IPS-NIHi11 (cell line): ENCODE measurements around the gene ZNF329.
A peak's percentile ranks its signal among the peaks of the same experiment; 100 is the strongest.

ENCODE experiments used
- DNase-seq: peaks from one replicate; pipeline ENCODE4 v3.0.0; 2012; ENCODE audit warnings: mixed read lengths, low spot score

ZNF329 gene

DNA sequence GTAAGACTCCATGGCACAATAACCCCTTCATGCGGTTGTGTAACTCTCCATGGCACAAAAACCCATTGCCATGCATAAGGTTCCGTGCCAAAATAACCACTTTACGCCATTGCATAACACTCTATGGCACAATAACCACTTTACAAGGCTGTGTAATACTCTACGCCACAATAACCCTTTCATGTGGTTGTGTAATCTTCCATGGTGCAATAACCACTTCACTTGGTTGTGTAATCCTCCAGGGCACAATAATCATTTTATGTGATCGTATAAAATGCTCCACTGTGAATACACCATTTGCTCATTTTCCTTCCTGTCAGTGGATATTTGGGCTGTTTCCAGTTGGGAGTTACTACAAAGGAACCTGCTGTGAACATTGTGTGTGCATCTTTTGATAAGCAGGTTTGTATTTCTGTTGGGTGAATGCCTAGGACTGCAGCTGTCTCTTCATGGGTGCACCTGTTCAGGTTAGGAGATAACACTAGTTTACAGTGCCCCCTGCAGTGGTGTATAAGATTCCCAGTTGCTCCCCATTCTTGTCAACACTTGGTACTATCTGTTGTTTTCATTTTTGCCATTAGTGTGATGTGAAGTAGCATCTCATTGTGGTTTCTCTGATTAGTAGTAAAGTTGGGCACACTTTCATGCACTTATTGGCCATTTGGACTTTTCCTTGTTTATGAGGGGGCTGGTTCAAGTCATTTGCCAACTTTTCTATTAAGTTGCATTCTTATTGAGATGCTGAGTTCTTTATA is 31.4 kb downstream of the ZNF329 start:
- no peak for DNase-seq

DNA sequence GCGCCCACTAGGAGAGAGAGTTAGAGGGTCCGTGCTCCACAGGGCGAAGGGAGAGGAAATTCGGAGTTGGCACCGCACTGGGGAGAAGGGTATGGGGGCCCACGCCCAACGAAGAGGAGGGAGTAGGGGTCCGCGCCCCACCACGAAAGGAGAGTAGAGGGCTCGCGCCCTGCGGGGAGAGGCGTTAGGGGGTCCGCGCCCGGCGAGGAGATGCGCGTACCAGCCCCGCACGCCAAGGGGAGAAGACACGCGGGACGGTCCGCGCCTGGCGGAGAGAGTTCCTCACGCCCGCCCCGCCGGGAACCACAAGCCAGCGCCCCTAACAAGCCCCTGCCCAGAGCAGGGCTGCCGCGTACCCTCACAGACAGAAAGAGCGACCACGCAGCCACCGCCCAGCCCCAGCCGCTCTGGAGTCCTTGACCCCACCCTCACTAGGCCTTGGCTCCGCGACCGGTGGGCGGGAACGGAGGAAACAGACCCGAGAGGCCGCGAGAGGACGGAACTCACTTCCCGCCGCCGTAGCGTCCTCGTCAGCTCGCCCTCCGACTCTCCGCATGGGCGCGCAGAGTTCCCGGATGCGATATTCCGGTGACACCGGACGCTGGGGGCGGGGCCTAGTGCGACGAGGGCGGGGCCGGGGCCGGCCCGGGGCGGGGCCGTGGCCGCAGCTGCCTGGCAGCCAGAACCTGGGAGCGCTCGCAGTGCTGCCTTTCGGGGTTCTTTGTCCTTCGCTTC is 32.6 kb downstream of the ZNF329 start:
- no peak for DNase-seq

DNA sequence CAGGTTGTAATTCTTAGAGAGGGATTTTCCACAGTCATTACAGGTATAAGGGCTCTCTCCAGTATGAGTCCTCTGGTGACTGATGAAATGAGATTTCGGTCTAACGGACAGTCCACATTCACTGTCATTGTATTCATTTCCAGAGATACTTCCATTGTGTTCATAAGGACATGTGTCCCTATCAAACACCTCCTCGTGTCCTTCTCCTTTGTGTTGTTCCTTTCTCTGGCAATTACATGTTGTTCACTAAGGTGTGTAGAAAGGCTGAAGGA is 42.1 kb downstream of the ZNF329 start:
- no peak for DNase-seq

DNA sequence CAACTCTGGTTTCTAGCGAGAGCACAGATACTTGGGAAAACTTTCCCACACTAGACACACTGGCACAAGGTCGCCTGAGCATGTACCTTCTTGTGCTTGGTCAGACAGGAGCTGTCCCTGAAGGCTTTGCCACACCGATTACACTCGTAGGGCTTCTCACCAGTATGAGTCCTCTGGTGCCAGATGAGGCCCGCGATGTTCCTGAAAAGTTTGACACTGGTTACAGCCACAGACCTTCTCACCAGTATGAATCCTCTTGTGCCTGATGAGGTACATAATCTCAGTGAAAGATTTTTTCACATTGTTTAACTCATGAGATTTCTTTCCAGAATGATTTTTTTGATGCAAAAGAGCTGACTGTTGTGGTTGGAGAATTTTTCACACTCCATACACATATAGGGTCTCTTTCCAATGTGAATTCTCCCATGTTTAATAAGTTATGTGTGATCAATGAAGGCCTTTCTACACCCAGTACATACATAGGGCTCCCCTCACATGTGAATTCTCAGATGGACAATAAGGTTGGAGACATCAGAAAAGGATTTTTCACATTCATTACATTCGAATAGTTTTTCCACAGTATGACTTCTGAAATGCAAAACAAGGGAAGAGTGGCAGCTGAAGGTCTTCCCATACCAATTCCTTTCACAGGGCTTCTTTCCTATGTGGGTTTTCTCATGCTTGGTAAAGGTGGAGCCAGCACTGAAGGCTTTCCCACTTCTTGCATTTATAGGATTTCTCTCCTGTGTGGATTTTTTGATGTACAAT is 42.6 kb downstream of the ZNF329 start:
- no peak for DNase-seq

DNA sequence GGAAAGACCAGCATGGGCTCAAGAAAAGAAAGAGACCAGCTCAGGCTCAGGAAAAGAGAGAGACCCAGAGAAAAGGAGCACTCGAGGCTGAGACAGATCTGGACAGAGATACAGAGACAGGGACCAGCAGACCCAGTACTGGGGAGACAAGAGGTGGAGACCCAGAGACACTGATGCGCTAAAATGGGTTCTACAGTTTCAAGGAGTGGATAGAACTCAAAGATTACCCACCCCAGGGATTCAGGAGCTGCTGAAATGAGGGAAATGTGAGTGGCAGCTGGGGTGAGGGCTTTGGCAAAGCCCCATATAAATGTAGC is 51.9 kb downstream of the ZNF329 start:
- DNase-seq, result no peak

DNA sequence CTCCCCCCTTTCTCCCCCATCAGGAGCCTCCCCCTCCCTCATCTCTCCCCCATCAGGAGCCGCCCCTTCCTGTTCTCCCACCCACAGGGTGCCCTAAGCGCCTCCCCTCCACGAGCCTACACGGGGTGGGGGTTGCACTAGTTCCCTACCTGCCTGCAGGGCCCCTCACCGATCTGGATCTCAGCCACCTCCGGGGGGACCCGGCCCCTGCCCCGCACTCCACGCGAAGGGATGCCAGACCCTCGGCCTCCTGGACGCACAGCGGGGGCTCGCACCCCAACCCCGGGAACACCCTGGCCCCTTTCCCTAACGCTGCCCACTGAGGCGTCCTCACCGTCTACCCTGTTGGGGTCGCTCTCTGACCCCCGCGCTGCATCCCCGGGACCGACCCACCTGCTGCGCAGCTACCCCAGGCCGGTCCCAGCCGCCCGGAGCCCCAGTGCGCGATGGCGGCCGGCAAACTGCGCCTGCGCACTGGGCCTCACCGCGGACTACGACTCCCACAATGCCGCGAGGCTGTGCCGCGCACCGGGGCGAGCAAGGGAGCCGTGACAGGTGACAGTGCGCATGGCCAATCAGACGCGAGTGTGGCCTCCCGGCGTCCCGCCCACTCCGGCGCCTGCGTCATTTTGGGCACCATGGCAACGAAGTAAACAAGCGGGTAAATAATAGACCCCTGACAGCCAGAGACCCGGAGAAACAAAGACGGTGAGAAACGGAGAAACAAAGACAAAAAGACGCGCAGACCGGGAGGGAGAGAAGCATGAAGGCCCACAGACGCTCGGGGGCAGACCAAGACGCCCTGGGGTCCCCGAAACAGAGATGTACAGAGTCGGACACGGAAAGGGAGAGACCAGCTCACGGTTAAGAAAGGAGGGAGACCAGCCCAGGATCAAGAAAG is 52.6 kb downstream of the ZNF329 start, which contains the start of gene ZSCAN18:
Gene ZSCAN18, minus strand, starts transcription at position 451 of the 901 bp plus-strand sequence. CDS start 7,964 bp downstream, outside the sequence.
- peak; percentile 100 for DNase-seq

DNA sequence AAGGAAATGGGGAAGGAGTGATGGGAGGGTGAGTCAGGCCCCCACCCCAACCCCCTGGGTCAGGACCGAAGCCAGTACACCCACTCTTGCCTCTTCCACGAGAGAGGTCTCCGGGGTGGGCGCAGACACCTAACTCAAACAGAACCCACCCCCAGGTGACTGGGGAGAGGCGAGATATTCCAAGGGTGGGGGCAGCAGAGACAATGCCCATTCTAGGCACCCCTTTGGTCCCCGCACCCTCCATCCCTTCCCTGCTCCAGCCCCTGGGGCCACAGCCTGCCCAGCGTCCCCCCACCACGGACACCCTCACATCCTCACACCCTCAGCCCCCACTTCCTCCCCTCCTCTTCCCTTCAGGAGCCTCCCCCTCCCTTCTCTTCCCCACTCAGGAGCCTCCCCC is 53.2 kb downstream of the ZNF329 start:
- DNase-seq, result no peak

DNA sequence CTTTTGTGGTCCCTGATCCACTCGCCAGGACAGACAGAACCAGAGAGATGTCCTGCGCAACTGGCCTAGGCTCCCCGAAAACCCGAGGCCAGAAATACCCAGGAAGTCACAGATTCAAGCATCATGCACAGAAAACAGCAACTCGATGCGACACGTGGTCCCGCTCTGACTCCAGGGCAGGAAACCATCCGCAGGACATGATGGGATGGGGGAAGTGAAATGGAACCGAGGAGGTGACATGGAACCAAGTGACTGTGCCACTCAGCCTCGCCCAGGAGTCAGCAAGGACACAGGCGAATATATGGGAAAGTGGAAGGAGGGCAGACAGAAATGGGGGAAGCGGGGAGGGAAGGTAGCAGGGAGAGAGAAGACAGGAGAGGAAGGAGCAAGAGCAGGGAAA is 53.7 kb downstream of the ZNF329 start:
- no peak for DNase-seq

DNA sequence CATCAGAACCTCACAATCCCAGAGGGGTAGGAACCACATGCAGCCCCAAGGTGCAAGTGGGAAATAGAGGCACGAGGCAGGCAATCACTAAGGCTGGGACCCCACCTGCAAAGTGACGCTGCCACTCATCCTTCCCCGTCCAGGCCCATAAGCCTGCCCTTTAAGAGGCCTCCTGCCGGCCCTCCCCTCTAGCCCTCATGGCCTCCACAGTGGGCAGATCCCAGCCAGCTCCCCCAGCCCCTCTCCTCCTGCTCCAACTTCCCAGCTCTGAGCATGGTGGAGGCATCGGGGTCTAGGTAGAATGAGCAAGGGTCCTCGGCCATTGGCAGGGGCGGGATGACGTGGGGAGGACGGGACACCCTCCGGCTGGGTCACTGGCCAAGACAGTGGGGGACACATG is 55.3 kb downstream of the ZNF329 start:
- DNase-seq, result no peak

DNA sequence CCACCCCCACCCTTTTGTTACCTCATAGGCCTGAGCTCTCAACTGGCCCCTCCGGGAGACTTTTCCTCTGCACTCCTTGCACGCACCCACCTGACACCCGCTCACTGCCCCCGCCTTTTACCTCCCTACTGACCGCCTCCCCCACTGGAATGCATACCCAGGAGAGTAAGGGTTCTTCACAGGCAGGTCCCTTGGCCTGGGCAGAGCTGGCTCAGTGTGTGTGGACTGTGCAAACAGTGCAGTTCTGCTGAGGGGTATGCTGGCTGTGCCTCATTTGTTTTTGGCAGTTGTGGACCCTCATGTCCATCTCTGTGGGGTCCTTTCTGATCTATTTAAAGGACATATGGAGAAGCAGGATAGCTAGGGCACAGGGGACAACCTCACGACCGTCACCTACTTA is 57.5 kb downstream of the ZNF329 start:
- no peak for DNase-seq

DNA sequence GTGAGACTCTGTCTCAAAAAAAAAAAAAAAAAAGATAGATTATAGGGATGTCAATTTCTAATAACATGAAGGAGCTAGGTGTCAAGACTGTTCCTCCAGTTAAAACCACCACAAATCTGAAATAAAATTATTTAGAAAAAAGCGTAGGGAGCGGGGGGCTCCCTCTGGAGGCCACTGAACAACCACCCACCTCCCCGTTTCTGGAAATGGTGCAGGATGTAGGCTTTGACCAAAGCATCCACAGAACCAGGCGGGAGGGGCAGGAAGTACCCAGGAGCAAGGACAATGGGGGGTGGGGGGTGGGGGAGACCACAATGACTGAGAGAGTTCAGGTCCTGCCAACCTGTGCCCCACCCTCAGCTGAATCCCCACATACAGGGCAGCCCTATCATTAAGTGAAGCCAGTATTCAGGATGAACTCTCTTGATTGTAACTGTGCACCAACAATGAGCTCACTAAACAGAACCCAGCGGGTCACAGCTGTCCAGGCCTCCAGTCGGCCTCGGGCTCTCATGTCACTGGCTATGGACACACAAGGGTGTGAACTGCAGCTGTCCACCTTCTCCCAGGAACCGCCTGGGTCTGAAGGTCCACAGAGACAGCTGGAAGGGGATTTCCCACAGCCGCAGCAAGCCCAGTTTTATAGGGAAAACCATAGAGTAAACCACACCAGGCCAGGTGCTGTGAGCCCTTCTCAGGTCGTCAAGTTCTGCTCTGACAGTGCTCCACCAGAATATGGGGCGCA is 59.2 kb downstream of the ZNF329 start:
- no peak for DNase-seq

DNA sequence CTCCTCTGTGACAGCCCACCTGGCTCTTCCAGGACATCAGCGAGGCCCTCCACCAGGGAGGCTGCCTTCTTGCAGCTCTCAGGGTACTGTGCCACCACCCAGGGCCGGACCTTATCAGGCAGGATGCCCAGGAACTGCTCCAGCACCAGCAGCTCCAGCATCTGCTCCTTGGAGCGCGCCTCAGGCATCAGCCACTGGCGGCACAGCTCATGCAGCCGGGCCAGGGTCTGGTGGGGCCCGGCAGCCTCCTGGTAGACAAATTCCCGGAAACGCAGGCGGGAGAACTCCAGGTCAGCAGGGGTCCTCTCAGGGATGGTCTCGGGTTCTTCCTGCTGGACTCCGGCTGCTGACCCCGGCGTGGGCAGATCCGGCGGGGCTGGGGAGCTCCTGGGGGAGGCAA is 60.7 kb downstream of the ZNF329 start:
- no peak for DNase-seq

DNA sequence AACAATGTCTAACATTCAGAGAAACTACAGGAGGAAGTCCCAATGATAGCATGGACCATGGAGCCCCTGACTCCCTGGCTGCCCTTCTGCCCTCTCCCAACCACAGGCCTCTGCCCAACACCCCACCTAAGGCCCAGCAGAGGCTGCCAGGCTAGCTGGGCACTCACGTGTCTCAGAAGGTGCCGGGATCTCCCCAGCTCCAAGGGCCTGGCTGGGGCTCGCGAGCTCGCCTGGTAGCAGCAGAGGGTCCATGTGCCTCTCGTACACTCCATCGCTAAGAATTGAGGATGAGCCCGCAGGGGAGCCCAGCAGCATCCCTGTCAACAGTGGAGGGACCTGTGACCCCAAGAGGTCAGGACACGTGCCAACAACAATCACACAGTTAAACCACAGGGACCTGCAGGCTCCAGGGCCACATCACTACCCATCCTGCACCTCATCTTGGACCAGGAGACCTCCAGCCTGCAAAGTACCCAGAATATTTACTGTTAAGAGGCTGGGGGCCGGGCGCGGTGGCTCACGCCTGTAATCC is 62.0 kb downstream of the ZNF329 start:
- no peak for DNase-seq

DNA sequence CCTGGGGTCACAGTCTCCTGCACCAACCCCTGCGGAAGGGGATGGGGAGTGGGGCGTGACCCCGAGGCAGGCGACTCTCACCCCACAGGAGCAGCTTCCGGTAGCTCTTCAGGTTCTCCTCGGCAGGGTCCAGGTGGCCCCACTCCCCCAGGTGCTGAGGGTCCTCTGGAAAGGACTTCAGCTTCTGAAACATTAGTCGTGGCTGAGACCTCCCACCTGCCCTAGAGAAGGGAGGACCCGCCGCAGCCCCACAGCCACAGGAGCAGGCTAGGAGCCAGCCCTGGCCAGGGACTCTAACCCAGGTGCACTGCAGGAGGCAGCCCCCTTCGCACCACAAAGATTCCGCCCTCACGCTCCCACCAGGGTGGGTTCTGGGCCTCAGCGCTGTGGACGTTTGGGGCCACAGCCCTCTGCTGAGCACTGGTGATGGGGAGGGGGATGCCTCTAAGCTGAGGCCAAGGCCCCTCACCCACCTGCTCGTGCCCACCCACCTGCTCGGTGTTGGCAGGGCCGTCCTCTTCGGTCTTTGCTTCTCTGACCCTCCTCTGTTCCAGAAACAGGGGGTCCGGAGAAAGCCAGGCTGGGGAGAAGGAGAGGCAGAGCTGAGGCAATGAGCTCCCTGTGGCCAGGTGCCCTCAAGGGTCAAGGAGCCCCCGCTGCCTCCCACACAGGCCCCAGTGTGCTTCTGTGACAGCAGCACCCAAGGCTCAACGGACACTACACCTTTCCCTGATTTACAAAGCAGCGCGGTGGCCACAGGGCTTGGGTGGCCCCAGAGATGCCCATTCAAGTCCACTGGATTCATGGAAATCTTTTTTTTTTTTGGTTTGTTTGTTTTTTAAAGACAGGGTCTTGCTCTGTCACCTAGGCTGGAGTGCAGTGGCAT is 63.5 kb downstream of the ZNF329 start:
- DNase-seq, result no peak

DNA sequence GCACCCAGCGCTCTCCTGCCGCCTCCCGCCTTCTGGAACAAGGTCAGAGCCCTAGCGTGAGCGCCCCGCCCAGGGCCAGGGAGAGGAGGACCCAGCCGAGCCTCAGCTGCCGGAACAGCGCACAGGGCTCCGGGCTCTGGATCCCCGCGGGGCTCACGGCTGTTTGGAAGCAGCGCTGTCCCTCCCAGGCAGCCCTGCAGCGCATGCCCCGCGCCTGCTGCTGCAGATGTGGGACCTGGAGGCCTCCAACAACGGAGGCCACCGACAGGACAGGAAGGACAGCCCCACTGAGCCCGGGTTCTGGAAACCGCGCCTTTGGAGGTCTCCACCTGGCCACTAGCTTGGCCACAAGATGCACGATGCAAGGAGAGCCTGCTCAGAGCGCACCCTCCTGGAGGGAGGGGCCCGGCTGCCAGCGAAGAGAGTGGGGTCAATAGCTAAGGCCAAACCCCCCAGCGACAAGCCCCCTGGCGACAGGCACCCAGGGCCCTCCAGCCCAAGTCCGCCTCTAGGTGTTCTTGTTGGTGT is 65.2 kb downstream of the ZNF329 start:
- no peak for DNase-seq

DNA sequence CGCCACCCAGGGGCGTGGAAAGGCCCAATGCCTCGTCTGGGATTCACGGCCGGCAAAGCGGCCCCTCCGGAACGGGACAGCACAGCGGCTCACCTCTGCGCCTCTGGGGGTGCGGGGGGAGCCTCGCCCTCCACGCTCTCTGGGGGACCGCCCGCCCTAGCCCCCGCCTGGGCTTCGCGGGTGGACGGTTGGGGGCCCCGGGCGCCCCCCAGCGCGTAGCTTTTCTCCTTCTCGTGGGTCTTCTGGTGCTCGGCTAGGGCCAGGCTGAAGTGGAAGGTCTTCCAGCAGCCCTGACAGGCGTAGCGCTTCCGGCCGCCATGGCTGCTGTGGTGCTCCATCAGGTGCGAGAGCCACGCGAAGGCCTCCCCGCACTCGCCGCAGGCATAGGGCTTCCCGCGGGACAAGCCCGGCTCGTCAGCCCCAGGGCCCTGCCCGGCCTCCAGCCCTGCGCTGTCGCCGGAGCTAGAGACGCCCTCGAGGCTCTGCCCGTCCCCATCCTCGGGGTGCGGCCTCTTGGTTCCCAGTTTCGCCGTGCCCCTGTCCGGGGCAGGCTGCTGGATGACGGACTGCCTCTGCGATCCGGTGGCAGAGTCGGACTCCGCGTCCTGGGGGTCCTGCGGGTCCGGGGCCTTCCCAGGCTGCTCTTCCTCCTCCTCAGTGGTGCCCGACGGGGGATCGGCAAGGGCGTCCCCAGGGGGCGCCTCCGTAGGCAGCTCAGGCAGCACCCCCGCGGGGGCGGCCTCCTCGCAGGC is 65.8 kb downstream of the ZNF329 start:
- DNase-seq, result no peak

DNA sequence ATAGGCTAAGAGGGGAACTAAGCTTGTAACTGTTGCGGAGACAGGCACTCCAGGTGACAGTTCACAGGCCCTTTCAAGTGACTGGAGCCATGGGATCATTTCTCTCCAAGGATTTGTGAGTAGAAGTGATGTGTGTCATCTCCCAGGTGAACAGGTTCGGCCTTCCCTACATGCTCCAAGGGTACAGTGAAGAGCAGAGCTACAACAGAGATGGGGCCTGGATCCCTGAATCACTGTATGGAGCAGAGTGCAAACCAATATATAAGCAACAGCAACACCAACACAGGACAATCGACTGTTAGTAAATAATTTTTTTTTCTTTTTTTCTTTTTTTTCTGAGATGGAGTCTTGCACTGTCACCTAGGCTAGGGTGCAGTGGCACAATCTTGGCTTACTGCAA is 67.6 kb downstream of the ZNF329 start:
- no peak for DNase-seq

DNA sequence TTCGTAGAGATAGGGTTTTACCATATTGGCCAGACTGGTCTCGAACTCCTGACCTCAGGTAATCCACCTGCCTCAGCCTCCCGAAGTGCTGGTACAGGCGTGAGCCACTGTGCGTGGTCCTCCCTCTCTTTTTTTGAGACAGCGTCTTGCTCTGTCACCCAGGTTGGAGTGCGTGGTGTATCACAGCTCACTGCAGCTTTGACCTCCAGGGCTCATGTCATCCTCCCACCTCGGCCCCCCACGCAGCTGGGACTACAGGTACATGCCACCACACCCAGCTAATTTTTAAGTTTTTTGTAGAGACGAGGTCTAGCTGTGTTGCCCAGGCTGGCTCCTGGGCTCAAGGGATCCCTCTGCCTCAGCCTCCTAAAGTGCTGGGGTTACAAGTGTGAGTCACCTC is 70.8 kb downstream of the ZNF329 start:
- DNase-seq, result no peak
